Peyer's patch (tissue), 4 donors: ENCODE data around the gene ARHGEF1.

ENCODE experiments used
- CTCF ChIP-seq, 6 experiments: fragments of 450-650 bp in 4 of 6; fragments of 200-600 bp in 2 of 6; sonication (generic) in 1 of 6; IDR thresholded peaks; one replicate each; pipeline ENCODE4 v1.5.1; 2017 to 2019; ENCODE audit warnings: antibody characterized with exemption in 6 of 6, mild to moderate bottlenecking in 3 of 6, moderate library complexity in 1 of 6
- POLR2A ChIP-seq, 2 donors: fragments of 450-650 bp; IDR thresholded peaks; one replicate each; pipeline ENCODE4 v1.5.1; 2017; ENCODE audit warnings: antibody characterized with exemption in 2 of 2, mild to moderate bottlenecking in 2 of 2, moderate library complexity in 2 of 2

- TF ChIP-seq CTCF (IDR thresholded peaks at IDR 0.05) (no peak), POLR2A (IDR thresholded peaks at IDR 0.05) (no peak)
Measured at GRCh38 chr19:41861116-41861768, 21.7 kb upstream of the ARHGEF1 start.
